Activated CD4-positive, alpha-beta memory T cell treated with anti-CD3 and anti-CD28 coated beads for 36 hours (primary cell): ENCODE measurements around the gene VWA8. TPM values are rescaled to one million over a fixed set of nuclear protein-coding genes. Genes with fewer than 3 reads are reported as not detected.
"Not testable (repeated sequence)": the region's sequence is repeated elsewhere in the genome, so short reads cannot be mapped to it uniquely, and the experiment has no call there.

Experiments used
- CTCF ChIA-PET: fragments of 350-600 bp; sonication (Branson Sonifier 250); formaldehyde crosslinking; loops from one replicate; lab custom pipeline; 2021; ENCODE audit warnings: antibody characterized with exemption, inconsistent platforms; lab: Charles Lee
- POLR2A ChIA-PET: fragments of 350-600 bp; sonication (Branson Sonifier 250); formaldehyde crosslinking; loops from one replicate; lab custom pipeline; 2021; ENCODE audit warnings: antibody characterized with exemption; lab: Charles Lee
- DNase-seq: peaks from one replicate; pipeline ENCODE4 v3.0.0-alpha.2; 2020
- H3K27ac Mint-ChIP-seq: one replicate; pipeline ENCODE4 v1.8.0; 2021; ENCODE audit warnings: mixed read lengths
- H3K27me3 Mint-ChIP-seq: one replicate; pipeline ENCODE4 v1.8.0; 2021; ENCODE audit warnings: mixed read lengths
- H3K36me3 Mint-ChIP-seq: one replicate; pipeline ENCODE4 v1.8.0; 2021; ENCODE audit warnings: mixed read lengths
- H3K4me1 Mint-ChIP-seq: one replicate; pipeline ENCODE4 v1.8.0; 2021; ENCODE audit warnings: low read depth, mixed read lengths
- H3K4me3 Mint-ChIP-seq: one replicate; pipeline ENCODE4 v1.8.0; 2021; ENCODE audit warnings: mild to moderate bottlenecking, mixed read lengths
- H3K9me3 Mint-ChIP-seq: one replicate; pipeline ENCODE4 v1.8.0; 2021; ENCODE audit warnings: mixed read lengths
- intact Hi-C: fragments of 100-400 bp; cut with micrococcal nuclease; formaldehyde crosslinking; loops from one replicate; pipeline ENCODE4 v1.15.1; 2023
- total RNA-seq, 2 experiments: library from RNA; stranded (reverse); gene quantifications; one replicate each; pipeline ENCODE4 v1.2.3, GENCODE V29; 2021

Gene VWA8
- total RNA-seq, 2 experiments from 2014 or later = 16.8 to 17.1 TPM

GRCh38 chr13:41847216-41847615 lies 113.7 kb downstream of the VWA8 start:
- no peaks in the 10 kb centered on the region for H3K27me3 Mint-ChIP-seq

GRCh38 chr13:41842036-41842620 lies 118.8 kb downstream of the VWA8 start:
- intact Hi-C loops = no loop called here
- Mint-ChIP-seq H3K36me3 (peaks cover 33% of the 10 kb centered on the region), H3K27ac (no peak overlapping the region), H3K4me1 (peaks cover 3% of the 10 kb centered on the region), H3K9me3 (no peaks in the 10 kb centered on the region), H3K4me3 (no peak overlapping the region), H3K27me3 (no peaks in the 10 kb centered on the region)
- POLR2A ChIA-PET = no interaction called here
- CTCF ChIA-PET = no interaction called here
- no peak for DNase-seq

More at GRCh38 chr13:41847216-41847615, 113.7 kb downstream of the VWA8 start:
- no peak for DNase-seq
- Mint-ChIP-seq H3K36me3 (peaks cover 16% of the 10 kb centered on the region), H3K9me3 (no peaks in the 10 kb centered on the region), H3K4me1 (no peaks in the 10 kb centered on the region), H3K4me3 (no peak overlapping the region), H3K27ac (no peak overlapping the region)
- POLR2A ChIA-PET = no interaction called here
- CTCF ChIA-PET = no interaction called here
- intact Hi-C loops = no loop called here

GRCh38 chr13:41837629-41838028 lies 123.3 kb downstream of the VWA8 start:
- Mint-ChIP-seq H3K27ac (no peak overlapping the region), H3K36me3 (peaks cover 31% of the 10 kb centered on the region), H3K27me3 (no peaks in the 10 kb centered on the region), H3K9me3 (peaks cover 4% of the 10 kb centered on the region), H3K4me1 (peaks cover 3% of the 10 kb centered on the region), H3K4me3 (no peak overlapping the region)
- POLR2A ChIA-PET = no interaction called here
- intact Hi-C loops = no loop called here
- CTCF ChIA-PET = no interaction called here
- no peak for DNase-seq

GRCh38 chr13:41835871-41836270 lies 125.0 kb downstream of the VWA8 start:
- H3K4me3 Mint-ChIP-seq = no peak overlapping the region
- ChIA-PET CTCF (no interaction called here), POLR2A (no interaction called here)
- no peak overlapping the region for H3K27ac Mint-ChIP-seq
- H3K36me3 Mint-ChIP-seq = peaks cover 34% of the 10 kb centered on the region
- DNase-seq = no peak
- no peaks in the 10 kb centered on the region for H3K27me3 Mint-ChIP-seq
- peaks cover 4% of the 10 kb centered on the region for H3K9me3 Mint-ChIP-seq
- peaks cover 3% of the 10 kb centered on the region for H3K4me1 Mint-ChIP-seq
- intact Hi-C loops = no loop called here

GRCh38 chr13:41834697-41835096 lies 126.2 kb downstream of the VWA8 start:
- H3K4me1 Mint-ChIP-seq, DNase-seq, CTCF ChIA-PET, intact Hi-C loops, H3K9me3 Mint-ChIP-seq, H3K27ac Mint-ChIP-seq, H3K27me3 Mint-ChIP-seq, H3K4me3 Mint-ChIP-seq, POLR2A ChIA-PET: not testable (repeated sequence)
- peaks cover 30% of the 10 kb centered on the region for H3K36me3 Mint-ChIP-seq

- CTCF ChIA-PET = no interaction called here
- no peak for DNase-seq
- peaks cover 4% of the 10 kb centered on the region for H3K9me3 Mint-ChIP-seq
- no peaks in the 10 kb centered on the region for H3K27me3 Mint-ChIP-seq
- POLR2A ChIA-PET = no interaction called here
- H3K27ac Mint-ChIP-seq = no peak overlapping the region
- H3K36me3 Mint-ChIP-seq = peaks cover 25% of the 10 kb centered on the region
- intact Hi-C loops = no loop called here
- H3K4me1 Mint-ChIP-seq = no peaks in the 10 kb centered on the region
- H3K4me3 Mint-ChIP-seq = no peak overlapping the region
These were observed 127.1 kb downstream of the VWA8 start for GRCh38 chr13:41833831-41834230.

- intact Hi-C loops = no loop called here
- POLR2A ChIA-PET = interaction anchor here (0.5 kb wide), 1 partner anchor 56 kb away, joined by 3 read pairs; no protein-coding TSS in a partner anchor
- H3K4me3 Mint-ChIP-seq = no peak overlapping the region
- peaks cover 4% of the 10 kb centered on the region for H3K9me3 Mint-ChIP-seq
- H3K27me3 Mint-ChIP-seq = no peaks in the 10 kb centered on the region
- CTCF ChIA-PET = no interaction called here
- H3K36me3 Mint-ChIP-seq = peaks cover 23% of the 10 kb centered on the region
- H3K4me1 Mint-ChIP-seq = no peaks in the 10 kb centered on the region
- no peak overlapping the region for H3K27ac Mint-ChIP-seq
- no peak for DNase-seq
These were observed 127.7 kb downstream of the VWA8 start for GRCh38 chr13:41833201-41833600.

- POLR2A ChIA-PET = no interaction called here
- no peak for DNase-seq
- Mint-ChIP-seq H3K4me3 (no peak overlapping the region), H3K36me3 (peaks cover 19% of the 10 kb centered on the region), H3K27me3 (no peaks in the 10 kb centered on the region), H3K4me1 (no peaks in the 10 kb centered on the region), H3K9me3 (no peaks in the 10 kb centered on the region), H3K27ac (no peak overlapping the region)
- CTCF ChIA-PET = interaction anchor here (0.6 kb wide), 1 partner anchor 282 kb away, joined by 3 read pairs; no protein-coding TSS in a partner anchor
- intact Hi-C loops = no loop called here
These were observed 133.2 kb downstream of the VWA8 start for GRCh38 chr13:41827507-41828213.

- peaks cover 14% of the 10 kb centered on the region for H3K36me3 Mint-ChIP-seq
- no peak overlapping the region for H3K4me3 Mint-ChIP-seq
- no peaks in the 10 kb centered on the region for H3K27me3 Mint-ChIP-seq
- intact Hi-C loops = no loop called here
- ChIA-PET CTCF (interaction anchor here (0.5 kb wide), 1 partner anchor 752 kb away, joined by 3 read pairs; no protein-coding TSS in a partner anchor), POLR2A (no interaction called here)
- no peak for DNase-seq
- H3K27ac Mint-ChIP-seq = no peak overlapping the region
- no peaks in the 10 kb centered on the region for H3K9me3 Mint-ChIP-seq
- no peaks in the 10 kb centered on the region for H3K4me1 Mint-ChIP-seq
These were observed 135.2 kb downstream of the VWA8 start for GRCh38 chr13:41825691-41826090.

GRCh38 chr13:41823476-41823875 lies 137.4 kb downstream of the VWA8 start:
- ChIA-PET POLR2A (no interaction called here), CTCF (no interaction called here)
- DNase-seq = no peak
- intact Hi-C loops = no loop called here
- Mint-ChIP-seq H3K4me3 (no peak overlapping the region), H3K9me3 (no peaks in the 10 kb centered on the region), H3K27ac (no peak overlapping the region), H3K36me3 (peaks cover 7% of the 10 kb centered on the region), H3K4me1 (no peaks in the 10 kb centered on the region), H3K27me3 (no peaks in the 10 kb centered on the region)

- Mint-ChIP-seq H3K27ac (no peak overlapping the region), H3K4me3 (no peak overlapping the region), H3K9me3 (no peaks in the 10 kb centered on the region), H3K4me1 (no peaks in the 10 kb centered on the region), H3K27me3 (no peaks in the 10 kb centered on the region), H3K36me3 (peaks cover 6% of the 10 kb centered on the region)
- DNase-seq = no peak
- ChIA-PET POLR2A (no interaction called here), CTCF (no interaction called here)
- intact Hi-C loops = no loop called here
These were observed 138.3 kb downstream of the VWA8 start for GRCh38 chr13:41822560-41822959.

GRCh38 chr13:41821238-41821594 lies 139.7 kb downstream of the VWA8 start:
- no peak for DNase-seq
- no peaks in the 10 kb centered on the region for H3K4me1 Mint-ChIP-seq
- H3K27ac Mint-ChIP-seq = no peak overlapping the region
- intact Hi-C loops = no loop called here
- H3K27me3 Mint-ChIP-seq = no peaks in the 10 kb centered on the region
- ChIA-PET CTCF (no interaction called here), POLR2A (no interaction called here)
- no peaks in the 10 kb centered on the region for H3K9me3 Mint-ChIP-seq
- H3K4me3 Mint-ChIP-seq = no peak overlapping the region
- H3K36me3 Mint-ChIP-seq = peaks cover 7% of the 10 kb centered on the region
